GM19467 (cell line): ENCODE measurements around the gene SLC1A7.

ENCODE experiments used
- ATAC-seq: cut with Tn5 transposase; IDR thresholded peaks from one replicate; pipeline ENCODE4 v1.9.1; 2021; ENCODE audit warnings: mild to moderate bottlenecking, moderate library complexity; ENCODE audit not compliant: unreplicated experiment

SLC1A7 gene

GRCh38 chr1:53160924-53161378, 18.5 kb upstream of the SLC1A7 start:
- no peak for ATAC-seq

DNA sequence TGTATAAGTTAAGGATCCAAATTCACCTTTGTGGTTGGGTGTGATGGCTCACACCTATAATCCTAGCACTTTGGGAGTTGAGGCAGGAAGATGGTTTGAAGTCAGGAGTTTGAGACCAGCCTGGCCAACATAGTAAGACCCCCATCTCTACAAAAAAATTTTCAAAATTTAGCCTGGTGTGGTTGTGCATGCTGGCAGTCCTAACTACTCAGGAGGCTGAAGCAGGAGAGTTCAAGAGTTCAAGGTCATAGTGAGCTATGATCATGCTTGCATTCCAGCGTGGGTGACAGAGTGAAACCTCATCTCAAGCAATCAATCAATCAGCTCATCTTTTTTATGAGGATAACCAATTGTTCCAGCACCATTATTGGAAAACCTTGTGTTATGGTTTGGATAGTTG, 16.5 kb upstream of the SLC1A7 start:
- ATAC-seq: no peak

GRCh38 chr1:53156783-53157182, 14.3 kb upstream of the SLC1A7 start:
- ATAC-seq: no peak

GRCh38 chr1:53155945-53156344, 13.5 kb upstream of the SLC1A7 start:
- no peak for ATAC-seq

DNA sequence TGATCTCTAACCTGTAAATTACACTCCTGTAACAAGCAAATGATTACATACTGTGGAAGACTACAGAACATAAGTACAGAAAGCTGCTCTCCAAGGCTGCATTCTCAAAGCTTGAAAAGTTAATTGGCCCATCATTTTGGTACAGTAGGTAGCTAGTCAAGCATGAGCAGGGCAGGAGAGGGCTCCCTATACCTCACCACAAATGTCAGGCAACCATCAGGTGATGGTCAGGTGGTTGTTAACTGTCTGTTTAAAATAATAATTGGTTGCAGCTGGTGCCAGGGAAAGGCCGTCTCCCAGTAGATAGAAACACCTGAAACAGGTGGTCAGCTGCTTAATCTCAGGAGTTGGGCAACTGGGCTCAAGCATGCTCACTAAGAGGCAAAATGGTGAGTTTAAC, 13.1 kb upstream of the SLC1A7 start:
- no peak for ATAC-seq

GRCh38 chr1:53154859-53155438, 12.5 kb upstream of the SLC1A7 start:
- no peak for ATAC-seq

DNA sequence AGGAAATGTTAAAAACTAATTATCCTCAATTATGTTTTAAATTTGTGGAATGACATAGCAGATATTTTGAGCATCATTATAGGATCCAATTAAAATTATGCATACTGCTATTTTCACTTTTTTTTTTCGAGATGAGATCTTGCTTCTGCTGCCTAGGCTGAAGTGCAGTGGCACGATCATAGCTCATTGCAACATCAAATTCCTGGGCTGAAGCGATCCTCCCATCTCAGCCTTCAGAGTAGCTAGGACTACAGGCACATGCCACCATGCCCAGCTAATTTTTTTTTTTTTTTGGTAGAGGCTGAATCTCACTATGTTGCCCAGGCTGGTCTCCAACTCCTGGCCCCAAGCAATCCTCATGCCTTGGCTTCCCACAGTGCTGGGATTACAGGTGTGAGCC, 11.3 kb upstream of the SLC1A7 start:
- ATAC-seq: no peak

DNA sequence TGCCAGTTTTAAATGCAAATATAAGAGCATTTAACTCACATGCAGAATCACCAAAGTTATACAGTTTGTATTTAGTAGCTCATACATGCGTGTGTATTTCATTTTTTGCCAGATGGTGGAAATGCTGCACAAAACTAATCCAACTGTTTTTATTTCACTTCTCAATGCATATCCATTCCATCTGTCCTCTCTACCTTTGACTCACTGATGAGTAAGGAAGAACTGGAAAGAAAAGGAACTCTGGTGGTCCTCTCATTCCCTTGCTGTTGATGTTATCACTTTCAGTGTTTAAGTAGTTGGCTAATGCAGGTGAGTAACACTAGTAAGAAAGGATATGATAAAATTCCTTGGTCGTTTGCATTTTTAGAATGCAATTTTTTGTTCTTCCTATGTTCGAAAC, 5.7 kb upstream of the SLC1A7 start:
- ATAC-seq: no peak

DNA sequence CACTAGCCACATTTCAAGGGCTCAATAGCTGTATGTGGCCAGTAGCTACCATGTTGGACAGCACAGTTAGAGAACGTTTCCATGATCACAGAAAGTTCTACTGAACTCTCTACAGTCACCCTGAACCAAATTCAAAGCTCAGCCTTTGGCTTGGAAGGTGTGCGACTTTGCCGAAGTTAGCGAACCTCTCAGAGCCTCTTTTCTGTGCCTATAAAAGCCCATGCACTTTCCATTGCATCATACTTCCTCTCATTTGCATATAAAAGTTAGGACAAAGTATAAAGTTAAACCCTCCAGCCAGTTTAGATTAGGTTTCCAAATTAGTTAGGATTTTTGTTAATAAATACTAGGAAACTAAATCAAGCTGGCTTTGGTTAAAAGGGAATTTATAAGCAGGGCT, 4.7 kb upstream of the SLC1A7 start:
- ATAC-seq: no peak

DNA sequence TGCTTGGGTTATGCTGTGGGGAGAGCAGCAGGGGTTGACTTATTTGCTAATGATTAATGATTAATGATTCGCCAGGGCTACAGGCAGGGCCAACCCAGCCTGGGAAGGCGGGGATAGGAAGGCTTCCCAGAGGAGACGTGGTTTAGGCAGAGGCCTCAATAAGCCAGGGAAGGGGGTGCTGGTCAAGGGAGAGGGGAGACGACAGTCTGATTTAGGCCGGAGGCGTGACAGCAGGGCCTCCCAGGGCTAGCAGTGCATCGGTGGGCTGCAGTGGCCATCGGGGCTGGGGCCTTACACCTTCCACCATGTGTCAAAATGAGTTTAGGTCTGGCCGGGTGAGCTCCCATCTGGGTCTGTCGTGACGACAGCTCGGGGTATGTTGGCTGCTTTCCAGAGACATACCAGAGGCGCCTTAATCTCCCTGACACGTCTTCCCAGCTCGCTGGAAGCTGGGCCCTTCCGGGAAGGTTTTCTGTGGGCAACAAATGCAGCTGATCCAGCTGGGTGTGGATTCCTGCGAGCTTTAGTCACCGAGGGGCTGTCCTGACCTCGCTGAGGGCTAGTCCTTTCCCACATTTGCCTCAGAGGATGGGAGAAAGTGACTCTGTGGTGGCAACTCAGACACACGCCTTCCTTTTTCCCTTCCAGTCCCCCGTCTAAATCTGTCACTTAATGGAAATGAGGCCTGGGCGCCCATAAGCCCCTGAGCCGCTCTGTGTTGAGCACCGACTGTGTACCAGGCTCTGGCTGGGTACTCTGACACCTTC, 3.7 kb upstream of the SLC1A7 start:
- no peak for ATAC-seq

- ATAC-seq: no peak
Measured at GRCh38 chr1:53145619-53145941, 3.1 kb upstream of the SLC1A7 start.

DNA sequence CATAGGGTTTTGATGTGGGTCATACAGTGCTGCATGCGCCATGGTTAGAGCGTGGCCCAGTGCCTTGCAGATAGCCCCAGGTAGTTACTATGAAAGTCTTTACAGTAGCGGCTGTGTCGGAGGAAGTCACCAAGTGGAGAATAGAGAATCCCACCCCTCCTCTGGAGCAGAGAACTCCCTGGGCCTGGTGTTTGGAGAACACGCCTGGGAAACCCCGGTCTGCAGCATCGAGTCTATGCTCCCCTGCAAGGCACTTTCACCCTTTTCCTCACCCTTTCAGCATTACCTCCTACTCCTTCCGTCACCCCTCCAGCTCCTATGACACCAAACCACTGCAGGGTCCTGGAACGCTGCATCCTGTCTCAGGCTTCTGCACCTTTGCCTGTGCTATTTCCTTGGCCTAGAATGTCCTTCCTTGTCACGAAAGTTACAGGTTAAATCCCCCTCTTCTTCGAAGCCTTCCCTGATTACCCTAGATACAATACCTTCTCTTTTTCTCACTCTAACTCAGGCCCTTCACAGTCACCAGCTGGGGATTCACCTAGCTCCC, 2.7 kb upstream of the SLC1A7 start:
- ATAC-seq: no peak

DNA sequence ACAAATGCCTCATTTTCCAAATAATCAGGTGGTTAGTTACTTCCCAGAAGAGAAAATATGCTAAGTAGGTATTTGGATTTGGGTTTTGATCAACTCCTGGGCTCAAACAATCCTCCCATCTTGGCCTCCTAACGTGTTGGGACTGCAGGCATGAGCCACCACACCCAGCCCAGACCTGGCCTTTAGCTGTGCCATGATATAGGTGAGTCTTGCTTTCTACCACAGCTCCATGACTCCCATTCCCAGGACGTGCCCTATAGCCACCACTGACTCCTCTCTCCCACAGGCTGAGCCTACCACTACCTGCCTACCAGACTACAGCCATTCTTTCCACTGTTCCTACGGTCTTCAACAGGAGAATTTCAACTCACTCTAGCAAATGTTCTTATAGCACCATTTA, 1.8 kb upstream of the SLC1A7 start:
- no peak for ATAC-seq

DNA sequence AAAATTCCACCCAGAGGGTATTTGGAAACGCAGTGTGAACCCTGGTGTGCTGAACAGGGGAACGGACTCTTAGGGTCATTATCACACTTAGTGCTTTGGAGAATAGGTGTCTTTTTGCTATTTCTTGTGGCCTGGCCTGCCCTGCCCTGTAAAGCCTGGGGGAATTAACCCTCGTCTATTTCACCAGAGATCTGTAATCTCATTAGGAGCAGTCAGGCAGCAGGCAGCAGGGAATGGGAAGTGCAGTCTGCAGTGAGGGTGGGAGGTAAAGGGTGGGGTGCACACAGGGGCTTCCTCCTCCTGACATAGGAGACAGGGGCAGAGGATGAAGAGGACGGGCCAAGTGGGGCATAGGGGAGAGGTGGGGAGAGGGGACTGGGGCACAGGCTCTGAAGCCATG, 1.1 kb upstream of the SLC1A7 start:
- ATAC-seq: no peak

- ATAC-seq: no peak
Measured at GRCh38 chr1:53141487-53142055, 867 bp downstream of the SLC1A7 start.

DNA sequence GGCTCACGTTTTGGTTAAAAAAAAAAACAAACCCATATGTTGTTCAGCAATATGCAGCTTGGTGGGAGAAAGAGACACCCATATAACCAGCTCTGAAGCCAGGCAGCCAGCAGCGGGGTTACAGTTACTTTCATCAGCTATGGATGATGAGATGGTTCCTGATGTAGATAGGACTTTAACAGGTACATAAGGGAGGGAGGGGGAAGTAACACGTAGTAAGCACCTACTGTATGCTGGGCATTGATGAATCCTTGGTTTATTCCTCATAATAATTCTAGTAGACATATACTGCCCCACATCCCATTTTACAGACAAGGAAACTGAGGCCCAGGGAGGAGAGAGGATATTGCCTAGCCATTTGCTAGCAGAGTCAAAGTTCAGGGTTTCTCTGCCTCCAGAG, 2.0 kb downstream of the SLC1A7 start:
- ATAC-seq: no peak

DNA sequence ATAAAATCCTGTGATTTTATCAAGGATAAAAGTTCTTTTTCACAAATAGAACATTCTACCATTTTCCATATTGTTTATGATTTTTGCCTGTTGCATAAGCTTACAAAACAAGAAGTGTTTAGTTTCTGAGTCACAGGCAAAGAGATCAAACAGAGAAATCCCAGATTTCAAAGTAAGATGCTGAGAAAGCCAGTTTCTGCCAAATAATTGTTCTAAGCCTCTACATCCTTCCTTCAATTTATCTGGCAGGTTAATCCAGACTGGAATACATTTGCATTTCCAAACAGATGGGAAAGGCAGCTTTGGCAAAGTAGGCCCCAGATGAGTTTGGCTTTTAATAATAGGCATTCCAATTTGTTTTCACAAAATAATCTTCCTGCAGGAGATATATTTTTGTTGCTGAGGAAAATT, 2.5 kb downstream of the SLC1A7 start:
- ATAC-seq: no peak

- ATAC-seq: no peak
Measured at GRCh38 chr1:53138991-53139884, 3.2 kb downstream of the SLC1A7 start.

DNA sequence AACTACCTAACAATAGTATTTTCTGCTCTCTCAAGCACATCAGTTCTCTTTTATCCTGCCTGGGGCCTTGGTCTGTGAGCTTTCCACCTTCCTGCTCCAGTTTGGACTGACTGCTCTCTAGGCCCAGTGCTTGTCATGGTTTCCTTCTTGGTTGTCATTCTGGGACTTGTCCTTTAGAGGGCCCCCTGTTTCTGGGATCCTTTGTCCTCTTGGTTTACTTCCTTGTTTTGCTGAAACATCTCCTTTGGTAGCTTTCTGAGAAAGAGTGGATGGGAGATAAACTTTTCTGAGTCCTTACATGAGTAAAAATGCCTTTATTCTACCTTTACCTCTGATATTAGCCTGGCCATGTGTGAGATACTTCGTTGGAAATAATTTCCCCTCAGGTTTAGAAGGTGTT, 4.7 kb downstream of the SLC1A7 start:
- no peak for ATAC-seq

- no peak for ATAC-seq
Measured at GRCh38 chr1:53135735-53136114, 6.7 kb downstream of the SLC1A7 start.

GRCh38 chr1:53134961-53135734, 7.3 kb downstream of the SLC1A7 start:
- no peak for ATAC-seq
